Measurements from ENCODE around the gene TNPO2.

DNA sequence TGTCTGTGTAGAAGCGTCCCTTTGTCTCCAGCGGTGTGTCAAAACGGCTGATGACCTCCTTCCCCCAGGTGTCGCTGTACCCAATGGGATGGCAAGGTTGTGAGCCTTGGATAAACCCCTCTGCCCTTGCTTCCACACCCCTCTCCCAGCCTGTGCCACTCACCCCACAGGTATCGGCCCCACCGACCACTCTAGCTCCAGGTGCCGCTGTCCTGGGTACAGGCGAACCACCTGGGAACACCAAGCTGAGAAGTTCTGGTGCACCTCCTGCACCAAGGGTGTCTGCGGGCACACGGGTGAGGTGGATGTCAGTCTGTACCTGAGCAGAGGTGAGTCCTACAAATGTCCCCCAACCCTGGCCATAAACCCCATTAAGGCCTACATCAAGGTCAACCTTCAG is 73.8 kb downstream of the TNPO2 start:
- TF ChIP-seq, protein P1, sequence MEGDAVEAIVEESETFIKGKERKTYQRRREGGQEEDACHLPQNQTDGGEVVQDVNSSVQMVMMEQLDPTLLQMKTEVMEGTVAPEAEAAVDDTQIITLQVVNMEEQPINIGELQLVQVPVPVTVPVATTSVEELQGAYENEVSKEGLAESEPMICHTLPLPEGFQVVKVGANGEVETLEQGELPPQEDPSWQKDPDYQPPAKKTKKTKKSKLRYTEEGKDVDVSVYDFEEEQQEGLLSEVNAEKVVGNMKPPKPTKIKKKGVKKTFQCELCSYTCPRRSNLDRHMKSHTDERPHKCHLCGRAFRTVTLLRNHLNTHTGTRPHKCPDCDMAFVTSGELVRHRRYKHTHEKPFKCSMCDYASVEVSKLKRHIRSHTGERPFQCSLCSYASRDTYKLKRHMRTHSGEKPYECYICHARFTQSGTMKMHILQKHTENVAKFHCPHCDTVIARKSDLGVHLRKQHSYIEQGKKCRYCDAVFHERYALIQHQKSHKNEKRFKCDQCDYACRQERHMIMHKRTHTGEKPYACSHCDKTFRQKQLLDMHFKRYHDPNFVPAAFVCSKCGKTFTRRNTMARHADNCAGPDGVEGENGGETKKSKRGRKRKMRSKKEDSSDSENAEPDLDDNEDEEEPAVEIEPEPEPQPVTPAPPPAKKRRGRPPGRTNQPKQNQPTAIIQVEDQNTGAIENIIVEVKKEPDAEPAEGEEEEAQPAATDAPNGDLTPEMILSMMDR (IDR thresholded peaks at IDR 0.05): no peak
- TF ChIP-seq POLR2A (IDR thresholded peaks at IDR 0.05) (no peak), POLR2AphosphoS5 (IDR thresholded peaks at IDR 0.05; ENCODE audit: insufficient read depth in 1 of 2, low read depth in 1 of 2) (no peak)
